Measurements from ENCODE around the gene MSX1. TPM values are rescaled to one million over a fixed set of nuclear protein-coding genes. Genes with fewer than 3 reads are reported as not detected.

The MSX1 gene
- total RNA-seq, 1 experiment from 2014 or later: 1.6 TPM

DNA sequence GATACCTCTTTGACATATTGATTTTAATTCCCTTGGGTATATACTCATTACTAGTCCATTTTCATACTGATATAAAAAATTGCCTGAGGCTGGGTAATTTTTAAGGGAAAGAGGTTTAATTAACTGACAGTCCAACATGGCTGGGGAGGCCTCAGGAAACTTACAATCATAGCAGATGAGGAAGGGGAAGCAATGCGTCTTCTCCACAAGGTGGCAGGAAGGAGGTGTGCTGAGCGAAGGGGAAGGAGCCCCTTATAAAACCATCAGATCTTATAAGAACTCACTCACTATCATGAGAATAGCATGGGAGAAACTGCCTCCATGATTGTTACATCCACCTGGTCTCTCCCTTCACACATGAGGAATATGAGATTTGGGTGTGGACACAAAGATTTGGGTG, 42.4 kb downstream of the MSX1 start:
- no TSS peak for BruUV-seq (replicated peaks)
- intact Hi-C loops (cut with micrococcal nuclease; ENCODE audit: unreplicated experiment): no loop called here
- CTCF ChIA-PET: no interaction called here
- DNase-seq: no peak
- Mint-ChIP-seq H3K36me3 (ENCODE audit: insufficient read depth, unreplicated experiment) (peaks cover 4% of the 10 kb centered on the region), H3K27ac (ENCODE audit: unreplicated experiment) (no peak overlapping the region), H3K4me1 (ENCODE audit: low read depth, unreplicated experiment) (no peaks in the 10 kb centered on the region), H3K9me3 (ENCODE audit: low read depth, unreplicated experiment) (peaks cover 12% of the 10 kb centered on the region), H3K4me3 (ENCODE audit: low read depth, unreplicated experiment) (no peak overlapping the region), H3K27me3 (ENCODE audit: unreplicated experiment) (no peaks in the 10 kb centered on the region)
- TF ChIP-seq, protein P1, sequence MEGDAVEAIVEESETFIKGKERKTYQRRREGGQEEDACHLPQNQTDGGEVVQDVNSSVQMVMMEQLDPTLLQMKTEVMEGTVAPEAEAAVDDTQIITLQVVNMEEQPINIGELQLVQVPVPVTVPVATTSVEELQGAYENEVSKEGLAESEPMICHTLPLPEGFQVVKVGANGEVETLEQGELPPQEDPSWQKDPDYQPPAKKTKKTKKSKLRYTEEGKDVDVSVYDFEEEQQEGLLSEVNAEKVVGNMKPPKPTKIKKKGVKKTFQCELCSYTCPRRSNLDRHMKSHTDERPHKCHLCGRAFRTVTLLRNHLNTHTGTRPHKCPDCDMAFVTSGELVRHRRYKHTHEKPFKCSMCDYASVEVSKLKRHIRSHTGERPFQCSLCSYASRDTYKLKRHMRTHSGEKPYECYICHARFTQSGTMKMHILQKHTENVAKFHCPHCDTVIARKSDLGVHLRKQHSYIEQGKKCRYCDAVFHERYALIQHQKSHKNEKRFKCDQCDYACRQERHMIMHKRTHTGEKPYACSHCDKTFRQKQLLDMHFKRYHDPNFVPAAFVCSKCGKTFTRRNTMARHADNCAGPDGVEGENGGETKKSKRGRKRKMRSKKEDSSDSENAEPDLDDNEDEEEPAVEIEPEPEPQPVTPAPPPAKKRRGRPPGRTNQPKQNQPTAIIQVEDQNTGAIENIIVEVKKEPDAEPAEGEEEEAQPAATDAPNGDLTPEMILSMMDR (IDR thresholded peaks at IDR 0.05; ENCODE audit: unreplicated experiment): no peak

DNA sequence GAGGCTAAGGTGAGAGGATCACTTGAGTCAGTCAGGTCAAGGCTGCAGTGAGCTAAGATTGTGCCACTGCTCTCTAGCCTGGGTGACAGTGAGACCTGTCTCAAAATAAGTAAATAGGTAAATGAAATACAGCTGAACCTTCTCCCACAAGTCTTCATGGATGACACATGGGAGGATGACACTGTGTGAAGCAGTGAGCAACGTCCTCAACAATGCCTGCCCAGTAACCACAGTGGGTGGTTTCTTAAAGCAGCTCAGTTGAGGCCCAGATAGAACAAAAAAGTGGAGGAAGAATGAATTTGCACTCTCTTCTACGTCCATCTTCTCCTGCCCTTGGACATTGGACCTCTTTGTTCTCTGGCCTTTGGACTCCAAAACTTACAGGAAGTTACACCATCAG, 52.7 kb downstream of the MSX1 start:
- Mint-ChIP-seq H3K4me3 (ENCODE audit: low read depth, unreplicated experiment) (no peak overlapping the region), H3K9me3 (ENCODE audit: low read depth, unreplicated experiment) (no peaks in the 10 kb centered on the region), H3K4me1 (ENCODE audit: low read depth, unreplicated experiment) (no peaks in the 10 kb centered on the region), H3K27ac (ENCODE audit: unreplicated experiment) (no peak overlapping the region), H3K27me3 (ENCODE audit: unreplicated experiment) (no peaks in the 10 kb centered on the region), H3K36me3 (ENCODE audit: insufficient read depth, unreplicated experiment) (no peaks in the 10 kb centered on the region)
- BruUV-seq (replicated peaks): no TSS peak
- intact Hi-C loops (cut with micrococcal nuclease; ENCODE audit: unreplicated experiment): no loop called here
- CTCF ChIA-PET: no interaction called here
- DNase-seq: no peak
- TF ChIP-seq, protein P1 (IDR thresholded peaks at IDR 0.05; ENCODE audit: unreplicated experiment): no peak

DNA sequence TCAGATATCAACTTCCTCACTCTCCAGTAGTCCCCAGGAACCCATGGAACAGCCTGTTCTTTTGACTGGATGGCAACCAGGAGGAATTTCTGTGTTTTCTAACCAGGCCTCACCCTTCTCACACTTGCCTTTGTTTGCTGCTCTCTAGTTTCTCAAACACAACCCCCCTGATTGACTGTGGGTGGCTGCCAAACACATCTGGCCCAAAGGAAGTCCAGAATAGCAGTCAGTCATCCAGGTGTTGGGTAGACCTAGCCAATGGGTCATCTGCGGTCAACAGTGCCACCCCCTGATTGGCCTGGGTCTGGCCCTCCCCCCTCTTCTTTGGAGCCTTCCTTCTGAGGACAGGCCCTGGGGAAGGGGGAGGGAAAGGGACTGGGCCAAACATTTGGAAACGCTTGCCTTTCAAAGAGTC, 53.7 kb downstream of the MSX1 start:
- CTCF ChIA-PET: no interaction called here
- TF ChIP-seq, protein P1 (IDR thresholded peaks at IDR 0.05; ENCODE audit: unreplicated experiment): no peak
- Mint-ChIP-seq H3K27me3 (ENCODE audit: unreplicated experiment) (no peaks in the 10 kb centered on the region), H3K36me3 (ENCODE audit: insufficient read depth, unreplicated experiment) (no peaks in the 10 kb centered on the region), H3K9me3 (ENCODE audit: low read depth, unreplicated experiment) (no peaks in the 10 kb centered on the region), H3K4me3 (ENCODE audit: low read depth, unreplicated experiment) (no peak overlapping the region), H3K4me1 (ENCODE audit: low read depth, unreplicated experiment) (no peaks in the 10 kb centered on the region), H3K27ac (ENCODE audit: unreplicated experiment) (no peak overlapping the region)
- DNase-seq: no peak
- no TSS peak for BruUV-seq (replicated peaks)
- intact Hi-C loops (cut with micrococcal nuclease; ENCODE audit: unreplicated experiment): no loop called here

Other genes with a start within 250 kb of the MSX1 start
- not detected in 2 replicates for gene CYTL1, start 159.8 kb downstream of the MSX1 start, total RNA-seq (2022)
- gene STK32B, start 191.8 kb downstream of the MSX1 start, total RNA-seq (2022): not detected in 2 replicates